ENCODE results near the gene SEMA4C. TPM values are rescaled to one million over a fixed set of nuclear protein-coding genes. Genes with fewer than 3 reads are reported as not detected.

The SEMA4C gene
- total and polyA plus RNA-seq, 9 of the 15 experiments (the other 6 are each of a cell fraction or from before 2014, with no cell fraction given): 0.32 to 59.7 (median 23.9) TPM

DNA sequence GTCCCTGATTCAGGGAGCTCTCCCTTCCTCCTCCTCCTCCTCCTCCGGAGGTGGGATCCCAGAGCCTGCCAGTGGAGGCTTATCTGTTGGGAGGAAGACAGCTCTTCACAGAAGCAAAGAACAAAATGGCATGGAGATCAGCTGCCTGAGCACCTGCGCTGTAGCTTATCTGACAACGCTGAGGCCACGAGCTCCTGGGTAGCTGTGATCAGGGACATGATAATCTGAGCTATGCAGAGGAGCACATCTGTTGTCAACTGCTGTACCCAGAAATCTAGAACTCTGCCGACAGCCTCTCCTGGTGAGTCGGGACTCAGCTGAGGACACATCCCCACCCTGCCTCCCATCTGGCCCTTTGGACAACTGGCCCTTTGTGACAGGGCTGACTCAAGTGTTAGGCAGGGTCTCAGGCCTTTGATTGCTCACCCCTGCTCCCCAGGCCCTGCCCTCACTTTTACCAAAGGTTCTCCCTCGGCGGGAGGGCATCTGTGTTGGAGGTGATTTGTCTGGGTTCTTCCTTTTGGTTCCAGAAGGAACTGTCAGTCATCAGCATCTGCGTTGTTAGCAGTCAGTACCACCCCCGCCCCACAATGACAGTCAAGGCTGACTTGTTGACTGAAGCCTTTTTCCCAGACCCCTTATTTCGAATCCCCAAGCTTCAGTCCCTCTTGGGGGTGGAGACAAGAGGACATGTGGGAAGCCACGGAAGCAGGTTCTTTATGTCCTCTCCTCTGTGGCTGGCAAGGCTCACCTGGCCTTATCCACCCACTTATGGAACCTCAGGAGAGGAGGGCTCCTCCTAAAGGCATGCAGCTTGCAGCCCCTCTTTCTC lies 59.7 kb downstream of the SEMA4C start (continued):
- TF ChIP-seq SMARCB1 (IDR thresholded peaks at IDR 0.05; ENCODE audit: insufficient read length, low read depth) (no peak), RNF2 (IDR thresholded peaks at IDR 0.05) (no peak), MEIS2 (IDR thresholded peaks at IDR 0.05; ENCODE audit: partially characterized antibody) (peak; percentile 14), NFE2 (IDR thresholded peaks at IDR 0.05; ENCODE audit: low read depth) (no peak), ETV1 (tag; conservative IDR thresholded peaks at IDR 0.05; ENCODE audit: low read depth) (no peak), ZNF696 (CRISPR knock-in tag; conservative IDR thresholded peaks at IDR 0.05) (no peak), ZNF232 (CRISPR knock-in tag; IDR thresholded peaks at IDR 0.05) (no peak), FOXM1 (IDR thresholded peaks at IDR 0.05; ENCODE audit: low read depth) (peak; percentile 52; the same call in 1 of the 2 replicates), FOXM1 (CRISPR knock-in tag; IDR thresholded peaks at IDR 0.05; ENCODE audit: low read depth) (no peak), LEF1 (IDR thresholded peaks at IDR 0.05) (no peak), MYC (IDR thresholded peaks at IDR 0.05; ENCODE audit: low read depth, low read length) (peak; percentile 67), MYC (CRISPR knock-in tag; IDR thresholded peaks at IDR 0.05; ENCODE audit: borderline replicate concordance, low read depth) (no peak), SMC3 (conservative IDR thresholded peaks at IDR 0.05; ENCODE audit: insufficient read depth, low read depth, low read length) (no peak), MTA2 (IDR thresholded peaks at IDR 0.05; ENCODE audit: low read depth) (peak; percentile 58; the same call in 1 of the 2 replicates), MECOM (CRISPR knock-in tag; IDR thresholded peaks at IDR 0.05) (peak; percentile 73; the same call in 1 of the 2 replicates), MYNN (IDR thresholded peaks at IDR 0.05) (no peak), MYNN (CRISPR knock-in tag; IDR thresholded peaks at IDR 0.05) (no peak), KLF10 (CRISPR knock-in tag; IDR thresholded peaks at IDR 0.05) (no peak), ZEB2 (IDR thresholded peaks at IDR 0.05) (peak; percentile 56; the same call in 1 of the 2 replicates), ZNF263 (CRISPR knock-in tag; IDR thresholded peaks at IDR 0.05; ENCODE audit: borderline replicate concordance) (peak; percentile 75), STAT5A (IDR thresholded peaks at IDR 0.05; ENCODE audit: borderline replicate concordance, low read length) (peak; percentile 54; the same call in 1 of the 2 replicates)
- TF ChIP-seq, protein P1, sequence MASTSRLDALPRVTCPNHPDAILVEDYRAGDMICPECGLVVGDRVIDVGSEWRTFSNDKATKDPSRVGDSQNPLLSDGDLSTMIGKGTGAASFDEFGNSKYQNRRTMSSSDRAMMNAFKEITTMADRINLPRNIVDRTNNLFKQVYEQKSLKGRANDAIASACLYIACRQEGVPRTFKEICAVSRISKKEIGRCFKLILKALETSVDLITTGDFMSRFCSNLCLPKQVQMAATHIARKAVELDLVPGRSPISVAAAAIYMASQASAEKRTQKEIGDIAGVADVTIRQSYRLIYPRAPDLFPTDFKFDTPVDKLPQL (IDR thresholded peaks at IDR 0.05; ENCODE audit: extremely low read depth, insufficient read length): no peak
- TF ChIP-seq, protein P2, sequence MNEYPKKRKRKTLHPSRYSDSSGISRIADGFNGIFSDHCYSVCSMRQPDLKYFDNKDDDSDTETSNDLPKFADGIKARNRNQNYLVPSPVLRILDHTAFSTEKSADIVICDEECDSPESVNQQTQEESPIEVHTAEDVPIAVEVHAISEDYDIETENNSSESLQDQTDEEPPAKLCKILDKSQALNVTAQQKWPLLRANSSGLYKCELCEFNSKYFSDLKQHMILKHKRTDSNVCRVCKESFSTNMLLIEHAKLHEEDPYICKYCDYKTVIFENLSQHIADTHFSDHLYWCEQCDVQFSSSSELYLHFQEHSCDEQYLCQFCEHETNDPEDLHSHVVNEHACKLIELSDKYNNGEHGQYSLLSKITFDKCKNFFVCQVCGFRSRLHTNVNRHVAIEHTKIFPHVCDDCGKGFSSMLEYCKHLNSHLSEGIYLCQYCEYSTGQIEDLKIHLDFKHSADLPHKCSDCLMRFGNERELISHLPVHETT (CRISPR knock-in tag; conservative IDR thresholded peaks at IDR 0.05 in 1 of 2, IDR thresholded peaks at IDR 0.05 in 1 of 2): peak in 1 of 2 experiments; percentile 44; a peak in 1 of 4 replicates
- TF ChIP-seq, protein P3, sequence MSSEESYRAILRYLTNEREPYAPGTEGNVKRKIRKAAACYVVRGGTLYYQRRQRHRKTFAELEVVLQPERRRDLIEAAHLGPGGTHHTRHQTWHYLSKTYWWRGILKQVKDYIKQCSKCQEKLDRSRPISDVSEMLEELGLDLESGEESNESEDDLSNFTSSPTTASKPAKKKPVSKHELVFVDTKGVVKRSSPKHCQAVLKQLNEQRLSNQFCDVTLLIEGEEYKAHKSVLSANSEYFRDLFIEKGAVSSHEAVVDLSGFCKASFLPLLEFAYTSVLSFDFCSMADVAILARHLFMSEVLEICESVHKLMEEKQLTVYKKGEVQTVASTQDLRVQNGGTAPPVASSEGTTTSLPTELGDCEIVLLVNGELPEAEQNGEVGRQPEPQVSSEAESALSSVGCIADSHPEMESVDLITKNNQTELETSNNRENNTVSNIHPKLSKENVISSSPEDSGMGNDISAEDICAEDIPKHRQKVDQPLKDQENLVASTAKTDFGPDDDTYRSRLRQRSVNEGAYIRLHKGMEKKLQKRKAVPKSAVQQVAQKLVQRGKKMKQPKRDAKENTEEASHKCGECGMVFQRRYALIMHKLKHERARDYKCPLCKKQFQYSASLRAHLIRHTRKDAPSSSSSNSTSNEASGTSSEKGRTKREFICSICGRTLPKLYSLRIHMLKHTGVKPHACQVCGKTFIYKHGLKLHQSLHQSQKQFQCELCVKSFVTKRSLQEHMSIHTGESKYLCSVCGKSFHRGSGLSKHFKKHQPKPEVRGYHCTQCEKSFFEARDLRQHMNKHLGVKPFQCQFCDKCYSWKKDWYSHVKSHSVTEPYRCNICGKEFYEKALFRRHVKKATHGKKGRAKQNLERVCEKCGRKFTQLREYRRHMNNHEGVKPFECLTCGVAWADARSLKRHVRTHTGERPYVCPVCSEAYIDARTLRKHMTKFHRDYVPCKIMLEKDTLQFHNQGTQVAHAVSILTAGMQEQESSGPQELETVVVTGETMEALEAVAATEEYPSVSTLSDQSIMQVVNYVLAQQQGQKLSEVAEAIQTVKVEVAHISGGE (CRISPR knock-in tag; IDR thresholded peaks at IDR 0.05): peak in 1 of 3 experiments; percentile 41; a peak in 1 of 6 replicates
